ENCODE results near the gene SIMC1.

- TF ChIP-seq CTCF (IDR thresholded peaks at IDR 0.05; ENCODE audit: borderline replicate concordance, extremely low read depth, low read length, poor library complexity, severe bottlenecking) (no peak), EZH2 (IDR thresholded peaks at IDR 0.05; ENCODE audit: borderline replicate concordance, low read depth, low read length, severe bottlenecking) (no peak)
Measured at GRCh38 chr5:176339304-176339703, 101.1 kb downstream of the SIMC1 start.

Measured in DND-41 (cell line).